Measurements from ENCODE around the gene MRPS9. TPM values are rescaled to one million over a fixed set of nuclear protein-coding genes. Genes with fewer than 3 reads are reported as not detected.

The MRPS9 gene
- total RNA-seq, 1 experiment from 2014 or later: 60.0 TPM

DNA sequence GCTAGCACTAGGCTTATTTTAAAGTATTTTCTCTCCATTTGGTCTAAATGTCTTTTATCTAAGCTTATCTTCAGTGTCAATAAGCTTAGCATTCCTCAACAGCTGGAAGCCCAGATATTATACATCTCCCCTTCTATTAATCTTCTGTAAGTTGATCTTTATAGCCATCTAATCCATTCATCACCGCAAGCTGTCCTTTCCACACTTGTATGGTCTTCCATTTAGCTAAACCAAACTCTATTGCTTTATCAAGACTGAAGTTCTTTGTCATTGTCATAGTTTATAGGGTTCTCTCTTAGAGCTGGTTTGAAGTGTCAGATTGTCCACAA, 102.3 kb downstream of the MRPS9 start:
- H4K5ac ChIP-seq (ENCODE audit: insufficient read length, low read depth, low read length): no peak overlapping the region
- no peaks in the 10 kb centered on the region for H3K9me3 ChIP-seq (ENCODE audit: control insufficient read depth, low read depth, low read length)
- H3K27ac ChIP-seq (ENCODE audit: insufficient read length, low read depth, low read length): no peak overlapping the region
- DNase-seq: no peak
- no peak overlapping the region for H3K27ac Mint-ChIP-seq
- H4K20me1 ChIP-seq (ENCODE audit: control insufficient read depth, insufficient read depth, insufficient read length): no peaks in the 10 kb centered on the region
- WGBS (ENCODE audit: extremely low coverage, insufficient read length, low lambda C conversion rate): no CpG with 5 or more reads among the region's 1 CpG
- H3K14ac ChIP-seq (ENCODE audit: insufficient read depth, low read length): no peak overlapping the region
- H2AFZ ChIP-seq (ENCODE audit: low read length): no peak overlapping the region
- no peaks in the 10 kb centered on the region; a peak in 1 of 5 replicates for H3K9me3 Mint-ChIP-seq
- no peaks in the 10 kb centered on the region for H3K79me2 ChIP-seq (ENCODE audit: insufficient read depth, low read length)
- H3K23ac ChIP-seq (ENCODE audit: insufficient read length, low read depth, low read length): no peak overlapping the region
- peaks cover 9 to 16% of the 10 kb centered on the region in 2 experiments for H3K4me1 Mint-ChIP-seq
- H2BK20ac ChIP-seq (ENCODE audit: low read depth, low read length, poor library complexity, severe bottlenecking): no peak overlapping the region
- H2BK15ac ChIP-seq (ENCODE audit: low read depth, low read length): no peak overlapping the region
- no peak overlapping the region for H3K4ac ChIP-seq (ENCODE audit: low read depth, low read length)
- H3K27me3 ChIP-seq (ENCODE audit: insufficient read depth, low read length): no peaks in the 10 kb centered on the region
- H3K4me2 ChIP-seq (ENCODE audit: insufficient read depth, insufficient read length, low read length): no peak overlapping the region
- H4K8ac ChIP-seq (replicated peaks; ENCODE audit: insufficient read length, low read depth, low read length): no peak overlapping the region
- no peaks in the 10 kb centered on the region for H3K4me1 ChIP-seq (ENCODE audit: insufficient read depth, low read length)
- no peak overlapping the region for H3K4me3 Mint-ChIP-seq
- H3K18ac ChIP-seq (ENCODE audit: insufficient read length, low read depth, low read length): no peak overlapping the region
- H2AK5ac ChIP-seq (ENCODE audit: insufficient read length, low read length): no peak overlapping the region
- TF ChIP-seq, protein P1, sequence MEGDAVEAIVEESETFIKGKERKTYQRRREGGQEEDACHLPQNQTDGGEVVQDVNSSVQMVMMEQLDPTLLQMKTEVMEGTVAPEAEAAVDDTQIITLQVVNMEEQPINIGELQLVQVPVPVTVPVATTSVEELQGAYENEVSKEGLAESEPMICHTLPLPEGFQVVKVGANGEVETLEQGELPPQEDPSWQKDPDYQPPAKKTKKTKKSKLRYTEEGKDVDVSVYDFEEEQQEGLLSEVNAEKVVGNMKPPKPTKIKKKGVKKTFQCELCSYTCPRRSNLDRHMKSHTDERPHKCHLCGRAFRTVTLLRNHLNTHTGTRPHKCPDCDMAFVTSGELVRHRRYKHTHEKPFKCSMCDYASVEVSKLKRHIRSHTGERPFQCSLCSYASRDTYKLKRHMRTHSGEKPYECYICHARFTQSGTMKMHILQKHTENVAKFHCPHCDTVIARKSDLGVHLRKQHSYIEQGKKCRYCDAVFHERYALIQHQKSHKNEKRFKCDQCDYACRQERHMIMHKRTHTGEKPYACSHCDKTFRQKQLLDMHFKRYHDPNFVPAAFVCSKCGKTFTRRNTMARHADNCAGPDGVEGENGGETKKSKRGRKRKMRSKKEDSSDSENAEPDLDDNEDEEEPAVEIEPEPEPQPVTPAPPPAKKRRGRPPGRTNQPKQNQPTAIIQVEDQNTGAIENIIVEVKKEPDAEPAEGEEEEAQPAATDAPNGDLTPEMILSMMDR (conservative IDR thresholded peaks at IDR 0.05): no peak
- H2BK5ac ChIP-seq (ENCODE audit: insufficient read length, low read length): no peak overlapping the region
- H3K9ac ChIP-seq (ENCODE audit: extremely low read depth, insufficient read length, low read length): no peak overlapping the region
- H3K36me3 Mint-ChIP-seq (ENCODE audit: insufficient read depth in 1 of 3, low read depth in 3 of 3): peaks cover 0 to 7% (median 0%) of the 10 kb centered on the region in 3 experiments; a peak in 1 of 7 replicates
- no peak overlapping the region for H2BK12ac ChIP-seq (ENCODE audit: insufficient read length, low read depth, low read length)
- H3K79me1 ChIP-seq (ENCODE audit: insufficient read depth, low read depth, low read length, poor library complexity, severe bottlenecking): no peaks in the 10 kb centered on the region
- H3K27me3 Mint-ChIP-seq (ENCODE audit: low read depth): peaks cover 24% of the 10 kb centered on the region
- no peak overlapping the region for H3T11ph ChIP-seq (ENCODE audit: low read length)
- peaks cover 5% of the 10 kb centered on the region for H3K23me2 ChIP-seq (ENCODE audit: insufficient read length, low read depth, low read length, poor library complexity, severe bottlenecking)
- no peak overlapping the region for H2BK120ac ChIP-seq (ENCODE audit: low read depth, low read length, poor library complexity, severe bottlenecking)
- H3K56ac ChIP-seq (ENCODE audit: insufficient read length, low read depth, low read length): no peak overlapping the region
- H4K91ac ChIP-seq (ENCODE audit: insufficient read length, low read depth, low read length): no peak overlapping the region
